Right lobe of liver (tissue), 6 donors: ENCODE measurements around the gene SEMA4A. TPM values are rescaled to one million over a fixed set of nuclear protein-coding genes. Genes with fewer than 3 reads are reported as not detected.

ENCODE experiments used
- ATAC-seq, 4 donors: fragments of 200-7000 bp; cut with Tn5 transposase; one replicate each; pipeline ENCODE4 v1.9.1; 2020; ENCODE audit warnings: mild to moderate bottlenecking in 4 of 4, moderate library complexity in 4 of 4
- DNase-seq, 3 donors: peaks; one replicate each; pipeline ENCODE4 v3.0.0-alpha.2; 2020
- H3K27ac ChIP-seq, 3 donors: fragments of 200-600 bp; one replicate each; pipeline ENCODE4 v1.8.0; 2022
- H3K27me3 ChIP-seq, 2 donors: fragments of 200-600 bp; one replicate each; pipeline ENCODE4 v1.8.0; 2022
- H3K36me3 ChIP-seq, 4 donors: fragments of 200-600 bp; sonication (generic) in 1 of 4; one replicate each; pipeline versions ENCODE4 v1.5.1 to v1.8.0; 2017 to 2022; ENCODE audit warnings: control low read depth in 1 of 4
- H3K4me1 ChIP-seq, 4 donors: fragments of 200-600 bp; sonication (generic) in 1 of 4; one replicate each; pipeline versions ENCODE4 v1.5.1 to v1.8.0; 2017 to 2022; ENCODE audit warnings: control low read depth in 1 of 4
- H3K4me3 ChIP-seq, 3 donors: fragments of 200-600 bp; one replicate each; pipeline ENCODE4 v1.8.0; 2022
- H3K9me3 ChIP-seq, 4 donors: fragments of 200-600 bp; sonication (generic) in 1 of 4; one replicate each; pipeline versions ENCODE4 v1.5.1 to v1.8.0; 2017 to 2022; ENCODE audit warnings: control low read depth in 1 of 4
- CTCF ChIP-seq, 4 donors: fragments of 200-600 bp in 3 of 4; fragments of 450-650 bp in 1 of 4; IDR thresholded peaks; one replicate each; pipeline versions ENCODE4 v1.5.1 to v1.8.0; 2016 to 2022; ENCODE audit warnings: antibody characterized with exemption in 4 of 4, mild to moderate bottlenecking in 2 of 4
- POLR2A ChIP-seq: fragments of 450-650 bp; IDR thresholded peaks from one replicate; pipeline ENCODE4 v1.6.1; 2017; ENCODE audit warnings: antibody characterized with exemption, mild to moderate bottlenecking
- WGBS: methylation state at CpG from one replicate; pipeline ENCODE4 v1.1.6; 2018; ENCODE audit warnings: low coverage, low lambda C conversion rate; ENCODE audit not compliant: insufficient coverage; ENCODE audit errors: missing lambda C conversion rate; 5-methylcytosine and 5-hydroxymethylcytosine counted together
- intact Hi-C, 2 donors: fragments of 100-400 bp; cut with DNase I; formaldehyde crosslinking; loops; one replicate each; pipeline versions ENCODE4 v1.11.2 to v1.14.1; 2022
- total RNA-seq, 6 experiments: library from RNA; depleted of rRNA in 2 of 6; stranded (reverse); fragments of >200 nt in 2 of 6; fragmentation: NEBNext Ultra II Directional in 3 of 6; extraction: Animal tissue kit (Norgen Biotek cat#: 25700) in 3 of 6; gene quantifications; one replicate each; pipeline versions ENCODE4 v1.1.0 to v1.2.4, GENCODE V29; 2016 to 2023
- donor health status: DM: no; HTN: yes; CAD: no.
- donor health status: DM: no; HTN: no; CAD: no.
- donor health status: DM: no; HTN: no; CAD: no.
- donor health status: DM: no; HTN: yes; CAD: no.
- donor health status: DM: no; HTN: yes; CAD: no.

The SEMA4A gene
- total RNA-seq, 6 experiments from 2014 or later: 0.62 to 2.6 (median 1.3) TPM

DNA sequence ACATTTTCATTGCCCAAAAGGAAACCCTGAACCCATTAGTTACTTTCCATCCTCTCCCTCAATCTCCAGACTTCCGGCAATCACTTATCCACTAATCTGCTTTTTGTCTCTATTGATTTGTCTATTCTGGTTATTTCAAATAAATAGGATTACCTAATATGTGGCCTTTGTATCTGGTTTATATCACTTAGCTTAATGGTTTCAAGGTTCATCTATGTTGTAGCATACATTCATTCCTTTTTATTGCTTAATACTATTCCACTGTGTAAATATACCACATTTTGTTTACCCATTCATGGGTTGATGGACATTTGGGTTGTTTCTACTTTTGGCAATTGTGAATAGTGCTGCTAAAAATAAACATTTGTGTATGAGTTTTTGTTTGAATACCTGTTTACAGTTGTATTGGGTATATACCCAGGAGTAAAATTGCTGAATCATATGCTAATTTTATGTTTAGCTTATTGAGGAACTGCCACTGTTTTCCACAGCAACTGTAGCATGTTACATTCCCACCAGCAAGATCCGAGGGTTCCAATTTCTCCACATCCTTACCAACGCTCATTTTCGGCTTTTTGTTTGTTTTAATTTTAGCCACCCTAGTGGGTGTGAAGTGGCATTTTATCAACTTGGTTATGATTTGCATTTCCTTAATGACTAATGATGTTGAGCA, 38.0 kb downstream of the SEMA4A start:
- peaks cover 0 to 3% (median under 1%) of the 10 kb centered on the region in 4 donors for H3K36me3 ChIP-seq
- H3K27ac ChIP-seq: peak overlapping the region; percentile 40 to 59 (median 58)

GRCh38 chr1:156193208-156193487, 39.8 kb downstream of the SEMA4A start:
- H3K36me3 ChIP-seq: peaks cover 0 to 3% (median under 1%) of the 10 kb centered on the region in 4 donors
- no peak for DNase-seq
- intact Hi-C loops: no loop called here
- H3K9me3 ChIP-seq: no peaks in the 10 kb centered on the region
- H3K27ac ChIP-seq: peak overlapping the region; percentile 79 to 84 (median 84)
- H3K4me1 ChIP-seq: peaks cover 0 to 51% (median 17%) of the 10 kb centered on the region in 4 donors
- peak overlapping the region; percentile 39 to 92 (median 85) for H3K4me3 ChIP-seq
- 86% methylated on average over 7 of the region's 7 CpGs for WGBS
- ATAC-seq: no peak
- no peaks in the 10 kb centered on the region for H3K27me3 ChIP-seq
- TF ChIP-seq POLR2A (no peak), CTCF (IDR thresholded peaks at IDR 0.05) (no peak)

More for the DNA sequence above, 38.0 kb downstream of the SEMA4A start:
- DNase-seq (no peak), ATAC-seq (peak in 3 of 4 donors; percentile 18 to 54 (median 32))
- H3K4me1 ChIP-seq: peaks cover 0 to 34% (median 9%) of the 10 kb centered on the region in 4 donors
- no peak overlapping the region for H3K4me3 ChIP-seq
- H3K27me3 ChIP-seq: no peaks in the 10 kb centered on the region
- intact Hi-C loops: no loop called here
- TF ChIP-seq POLR2A (no peak), CTCF (IDR thresholded peaks at IDR 0.05) (no peak)
- 57% methylated on average over 4 of the region's 4 CpGs for WGBS
- H3K9me3 ChIP-seq: no peaks in the 10 kb centered on the region

GRCh38 chr1:156193488-156194299, 40.3 kb downstream of the SEMA4A start, which contains the start of gene SLC25A44:
Gene SLC25A44 (plus strand): TSS chr1:156194104. CDS start chr1:156199848, 5,744 bp downstream.
- Histone ChIP-seq H3K9me3 (no peaks in the 10 kb centered on the region), H3K4me1 (peaks cover 0 to 56% (median 19%) of the 10 kb centered on the region in 4 donors), H3K27ac (peak within 1 kb of the TSS; percentile 79 to 85 (median 84)), H3K27me3 (no peaks in the 10 kb centered on the region), H3K36me3 (peaks cover 0 to 3% (median under 1%) of the 10 kb centered on the region in 4 donors), H3K4me3 (peak within 1 kb of the TSS; percentile 85 to 92 (median 91))
- DNase-seq: peak; percentile 94 to 97 (median 97)
- intact Hi-C loops: no loop called here
- peak; percentile 89 to 95 (median 92) for ATAC-seq
- 14% methylated on average over 48 of the region's 59 CpGs for WGBS
- TF ChIP-seq CTCF (IDR thresholded peaks at IDR 0.05) (peak; percentile 56 to 84 (median 70)), POLR2A (peak; percentile 83)

- H3K9me3 ChIP-seq: no peaks in the 10 kb centered on the region
- 4% methylated on average over 14 of the region's 14 CpGs for WGBS
- intact Hi-C loops: no loop called here
- no peak for DNase-seq
- H3K4me3 ChIP-seq: peak overlapping the region; percentile 85 to 92 (median 91)
- H3K4me1 ChIP-seq: peaks cover 0 to 62% (median 22%) of the 10 kb centered on the region in 4 donors
- TF ChIP-seq CTCF (IDR thresholded peaks at IDR 0.05): no peak
- TF ChIP-seq POLR2A: no peak
- no peak for ATAC-seq
- H3K36me3 ChIP-seq: peaks cover 0 to 3% (median under 1%) of the 10 kb centered on the region in 4 donors
- no peaks in the 10 kb centered on the region for H3K27me3 ChIP-seq
- peak overlapping the region; percentile 57 to 79 (median 63) for H3K27ac ChIP-seq
Observed at GRCh38 chr1:156194300-156194652, 40.9 kb downstream of the SEMA4A start.
